Choroid plexus epithelial cell (primary cell): ENCODE measurements around the gene UNK.

Experiments
- DNase-seq: peaks from one replicate; pipeline ENCODE4 v3.0.0-alpha.2; 2010; ENCODE audit warnings: low read depth
- H3K4me3 ChIP-seq: 2 replicates; pipeline ENCODE4 v1.5.1; 2011; ENCODE audit warnings: low read depth, mild to moderate bottlenecking, control low read depth, low read length, moderate library complexity
- CTCF ChIP-seq: conservative IDR thresholded peaks from 2 replicates; pipeline ENCODE4 v1.5.1; 2011; ENCODE audit warnings: low read depth, mild to moderate bottlenecking, control low read depth, inconsistent platforms, low read length, moderate library complexity

The UNK gene

GRCh38 chr17:75837899-75838298, 53.3 kb downstream of the UNK start:
- no peak for DNase-seq
- no peak overlapping the region for H3K4me3 ChIP-seq
- no peak for TF ChIP-seq CTCF

- no peak overlapping the region for H3K4me3 ChIP-seq
- no peak for TF ChIP-seq CTCF
- DNase-seq = no peak
These were observed 53.8 kb downstream of the UNK start for GRCh38 chr17:75838410-75838809.

GRCh38 chr17:75839942-75840798, 55.6 kb downstream of the UNK start:
- no peak for TF ChIP-seq CTCF
- H3K4me3 ChIP-seq = no peak overlapping the region

GRCh38 chr17:75840799-75841164, 56.2 kb downstream of the UNK start:
- no peak for TF ChIP-seq CTCF
- no peak overlapping the region for H3K4me3 ChIP-seq
- no peak for DNase-seq

More at GRCh38 chr17:75839942-75840798, 55.6 kb downstream of the UNK start:
- no peak for DNase-seq

GRCh38 chr17:75842411-75842810, 57.8 kb downstream of the UNK start:
- TF ChIP-seq CTCF = no peak
- no peak overlapping the region for H3K4me3 ChIP-seq
- DNase-seq = no peak

- no peak overlapping the region for H3K4me3 ChIP-seq
- TF ChIP-seq CTCF = no peak
- no peak for DNase-seq
These were observed 58.5 kb downstream of the UNK start for GRCh38 chr17:75842963-75843576.
